ENCODE results near the gene CTNNBL1.

DNA sequence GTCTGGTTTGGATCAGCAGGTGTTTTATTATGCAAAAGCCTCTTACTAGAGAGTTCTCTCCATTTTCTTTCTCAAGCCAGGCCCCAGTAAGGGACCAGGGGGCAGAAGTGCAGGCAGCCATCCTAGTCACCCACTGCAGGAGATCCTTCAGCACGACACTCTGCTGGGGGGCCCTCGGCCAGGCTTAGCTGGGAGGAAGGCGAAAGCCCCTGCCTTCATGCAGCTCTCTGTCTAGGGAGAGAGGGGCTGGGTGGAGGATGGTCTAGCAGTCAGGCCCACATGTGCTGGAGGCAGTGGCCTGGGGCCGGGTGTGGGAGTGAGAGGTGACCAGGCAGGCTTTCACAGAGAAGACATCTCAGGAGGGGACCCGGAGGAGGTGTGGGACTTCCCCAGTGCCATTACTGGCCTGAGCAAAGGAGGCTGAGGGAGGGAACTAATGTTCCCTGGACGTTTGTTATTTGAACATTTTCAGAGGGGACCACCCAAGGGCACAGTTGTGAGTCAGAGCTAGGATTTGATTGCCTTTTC is 175.6 kb downstream of the CTNNBL1 start:
- no peak for TF ChIP-seq POLR2AphosphoS5 (IDR thresholded peaks at IDR 0.05; ENCODE audit: low read depth, low read length)
- no peak for TF ChIP-seq POLR2A (IDR thresholded peaks at IDR 0.05; ENCODE audit: low read depth, low read length)
- TF ChIP-seq TAF1 (IDR thresholded peaks at IDR 0.05; ENCODE audit: low read depth, low read length): no peak
- no peak for TF ChIP-seq SPI1 (IDR thresholded peaks at IDR 0.05; ENCODE audit: low read depth, low read length)
